ENCODE results near the gene COA5. TPM values are rescaled to one million over a fixed set of nuclear protein-coding genes. Genes with fewer than 3 reads are reported as not detected.

Gene COA5
- total and polyA plus RNA-seq, 2 experiments from 2014 or later, result 32.7 to 42.0 TPM

- Histone ChIP-seq H3K79me2 (ENCODE audit: insufficient read depth) (no peaks in the 10 kb centered on the region), H3K27me3 (replicated peaks; ENCODE audit: insufficient read depth) (no peaks in the 10 kb centered on the region), H3K27ac (no peak overlapping the region), H3K9me2 (ENCODE audit: insufficient read depth) (no peaks in the 10 kb centered on the region), H3K4me2 (ENCODE audit: unreplicated experiment) (no peak overlapping the region), H3K4me3 (no peak overlapping the region), H2AFZ (no peak overlapping the region), H3K36me3 (ENCODE audit: low read depth) (no peaks in the 10 kb centered on the region), H3K9me3 (ENCODE audit: low read depth) (no peaks in the 10 kb centered on the region), H3F3A (ENCODE audit: insufficient read depth) (no peaks in the 10 kb centered on the region; the same call in 1 of the 2 replicates), H3K4me1 (ENCODE audit: insufficient read depth) (peaks cover 9% of the 10 kb centered on the region; the same call in 1 of the 2 replicates), H4K20me1 (ENCODE audit: insufficient read depth) (no peaks in the 10 kb centered on the region), H3K9ac (no peak overlapping the region)
- no peak for DNase-seq
- WGBS, 2 experiments (ENCODE audit: low coverage in 1 of 2, low lambda C conversion rate in 2 of 2, missing lambda C conversion rate in 2 of 2), result 98% methylated on average over 9 of the region's 9 CpGs
- no peak for TF ChIP-seq EZH2phosphoT487 (IDR thresholded peaks at IDR 0.05; ENCODE audit: insufficient read depth, low read depth)
- no peak for TF ChIP-seq EZH2 (IDR thresholded peaks at IDR 0.05; ENCODE audit: insufficient read depth, poor library complexity, severe bottlenecking)
- in situ Hi-C loops (cut with MboI), result no loop called here
These were observed 36.5 kb downstream of the COA5 start for GRCh38 chr2:98571796-98572195.

GRCh38 chr2:98571121-98571701, 37.1 kb downstream of the COA5 start:
- no peaks in the 10 kb centered on the region for H3K36me3 ChIP-seq (ENCODE audit: low read depth)
- TF ChIP-seq EZH2phosphoT487 (IDR thresholded peaks at IDR 0.05; ENCODE audit: insufficient read depth, low read depth), result no peak
- TF ChIP-seq EZH2 (IDR thresholded peaks at IDR 0.05; ENCODE audit: insufficient read depth, poor library complexity, severe bottlenecking), result no peak
- in situ Hi-C loops (cut with MboI), result no loop called here
- H3K4me2 ChIP-seq (ENCODE audit: unreplicated experiment), result no peak overlapping the region
- no peak overlapping the region for H3K4me3 ChIP-seq
- H3K9me2 ChIP-seq (ENCODE audit: insufficient read depth), result no peaks in the 10 kb centered on the region
- WGBS, 2 experiments (ENCODE audit: low coverage in 1 of 2, low lambda C conversion rate in 2 of 2, missing lambda C conversion rate in 2 of 2), result 94 to 96% methylated on average over 13 of the region's 13 CpGs
- H2AFZ ChIP-seq, result no peak overlapping the region
- H3K27ac ChIP-seq, result no peak overlapping the region
- no peak for DNase-seq
- H3K79me2 ChIP-seq (ENCODE audit: insufficient read depth), result no peaks in the 10 kb centered on the region
- H3K27me3 ChIP-seq (replicated peaks; ENCODE audit: insufficient read depth), result no peaks in the 10 kb centered on the region
- no peaks in the 10 kb centered on the region for H3K9me3 ChIP-seq (ENCODE audit: low read depth)
- H3K9ac ChIP-seq, result no peak overlapping the region
- no peaks in the 10 kb centered on the region; the same call in 1 of the 2 replicates for H3F3A ChIP-seq (ENCODE audit: insufficient read depth)
- no peaks in the 10 kb centered on the region for H4K20me1 ChIP-seq (ENCODE audit: insufficient read depth)
- peaks cover 9% of the 10 kb centered on the region; the same call in 1 of the 2 replicates for H3K4me1 ChIP-seq (ENCODE audit: insufficient read depth)

GRCh38 chr2:98570356-98570755, 38.0 kb downstream of the COA5 start:
- 96 to 100% methylated on average over 5 of the region's 5 CpGs for WGBS, 2 experiments (ENCODE audit: low coverage in 1 of 2, low lambda C conversion rate in 2 of 2, missing lambda C conversion rate in 2 of 2)
- in situ Hi-C loops (cut with MboI), result no loop called here

GRCh38 chr2:98569915-98570314, 38.4 kb downstream of the COA5 start:
- H3K36me3 ChIP-seq (ENCODE audit: low read depth), result no peaks in the 10 kb centered on the region; the same call in 1 of the 2 replicates
- no peak overlapping the region for H2AFZ ChIP-seq
- no peaks in the 10 kb centered on the region; the same call in 1 of the 2 replicates for H3F3A ChIP-seq (ENCODE audit: insufficient read depth)
- no peaks in the 10 kb centered on the region for H4K20me1 ChIP-seq (ENCODE audit: insufficient read depth)
- no peak overlapping the region for H3K4me2 ChIP-seq (ENCODE audit: unreplicated experiment)
- H3K9ac ChIP-seq, result no peak overlapping the region
- H3K9me2 ChIP-seq (ENCODE audit: insufficient read depth), result no peaks in the 10 kb centered on the region
- DNase-seq, result no peak
- H3K4me3 ChIP-seq, result no peak overlapping the region
- H3K27ac ChIP-seq, result no peak overlapping the region
- no peaks in the 10 kb centered on the region for H3K27me3 ChIP-seq (replicated peaks; ENCODE audit: insufficient read depth)
- H3K79me2 ChIP-seq (ENCODE audit: insufficient read depth), result no peaks in the 10 kb centered on the region
- H3K9me3 ChIP-seq (ENCODE audit: low read depth), result no peaks in the 10 kb centered on the region
- in situ Hi-C loops (cut with MboI), result no loop called here
- peaks cover 9% of the 10 kb centered on the region; the same call in 1 of the 2 replicates for H3K4me1 ChIP-seq (ENCODE audit: insufficient read depth)
- TF ChIP-seq EZH2phosphoT487 (IDR thresholded peaks at IDR 0.05; ENCODE audit: insufficient read depth, low read depth), result no peak
- no peak for TF ChIP-seq EZH2 (IDR thresholded peaks at IDR 0.05; ENCODE audit: insufficient read depth, poor library complexity, severe bottlenecking)
- 90 to 93% methylated on average over 13 of the region's 13 CpGs for WGBS, 2 experiments (ENCODE audit: low coverage in 1 of 2, low lambda C conversion rate in 2 of 2, missing lambda C conversion rate in 2 of 2)

More at GRCh38 chr2:98570356-98570755, 38.0 kb downstream of the COA5 start:
- no peak for TF ChIP-seq EZH2phosphoT487 (IDR thresholded peaks at IDR 0.05; ENCODE audit: insufficient read depth, low read depth)
- no peak for TF ChIP-seq EZH2 (IDR thresholded peaks at IDR 0.05; ENCODE audit: insufficient read depth, poor library complexity, severe bottlenecking)
- no peak overlapping the region for H3K27ac ChIP-seq
- no peak overlapping the region for H3K4me3 ChIP-seq
- no peak overlapping the region for H3K9ac ChIP-seq
- no peaks in the 10 kb centered on the region; the same call in 1 of the 2 replicates for H3F3A ChIP-seq (ENCODE audit: insufficient read depth)
- H3K27me3 ChIP-seq (replicated peaks; ENCODE audit: insufficient read depth), result no peaks in the 10 kb centered on the region
- no peaks in the 10 kb centered on the region for H4K20me1 ChIP-seq (ENCODE audit: insufficient read depth)
- peaks cover 9% of the 10 kb centered on the region; the same call in 1 of the 2 replicates for H3K4me1 ChIP-seq (ENCODE audit: insufficient read depth)
- no peak for DNase-seq
- H3K79me2 ChIP-seq (ENCODE audit: insufficient read depth), result no peaks in the 10 kb centered on the region
- H2AFZ ChIP-seq, result no peak overlapping the region
- H3K4me2 ChIP-seq (ENCODE audit: unreplicated experiment), result no peak overlapping the region
- no peaks in the 10 kb centered on the region for H3K36me3 ChIP-seq (ENCODE audit: low read depth)
- no peaks in the 10 kb centered on the region for H3K9me2 ChIP-seq (ENCODE audit: insufficient read depth)
- no peaks in the 10 kb centered on the region for H3K9me3 ChIP-seq (ENCODE audit: low read depth)
